NOMO-1 treated with DMSO at 0.1 percent for 48 hours (cell line): Measurements from ENCODE around the gene DYNC2LI1.

Experiments used
- DNase-seq: peaks from one replicate; lab custom pipeline; 2025; ENCODE audit not compliant: unreplicated experiment; lab: John Stamatoyannopoulos, UW

The DYNC2LI1 gene

GRCh38 chr2:43812947-43813346 is 39.1 kb downstream of the DYNC2LI1 start:
- DNase-seq: no peak

GRCh38 chr2:43814711-43815110 is 40.9 kb downstream of the DYNC2LI1 start:
- DNase-seq: no peak

GRCh38 chr2:43818761-43819160 is 44.9 kb downstream of the DYNC2LI1 start:
- peak; percentile 85 for DNase-seq

GRCh38 chr2:43819491-43820163 is 45.8 kb downstream of the DYNC2LI1 start:
- DNase-seq: no peak

- no peak for DNase-seq
These were observed 49.0 kb downstream of the DYNC2LI1 start for GRCh38 chr2:43822839-43823238.

GRCh38 chr2:43823751-43824150 is 49.9 kb downstream of the DYNC2LI1 start:
- DNase-seq: no peak

- no peak for DNase-seq
These were observed 50.7 kb downstream of the DYNC2LI1 start for GRCh38 chr2:43824512-43824911.

- no peak for DNase-seq
These were observed 51.2 kb downstream of the DYNC2LI1 start for GRCh38 chr2:43824951-43825493.

- DNase-seq: no peak
These were observed 52.0 kb downstream of the DYNC2LI1 start for GRCh38 chr2:43825841-43826240.

- DNase-seq: no peak
These were observed 52.7 kb downstream of the DYNC2LI1 start for GRCh38 chr2:43826305-43827250.

GRCh38 chr2:43831543-43832294 is 57.9 kb downstream of the DYNC2LI1 start:
- DNase-seq: no peak

GRCh38 chr2:43832457-43832856 is 58.6 kb downstream of the DYNC2LI1 start:
- DNase-seq: no peak

- no peak for DNase-seq
These were observed 63.2 kb downstream of the DYNC2LI1 start for GRCh38 chr2:43837033-43837432.

- no peak for DNase-seq
These were observed 64.2 kb downstream of the DYNC2LI1 start for GRCh38 chr2:43837831-43838559.

- no peak for DNase-seq
These were observed 64.9 kb downstream of the DYNC2LI1 start, which contains the start of the genes ABCG5 and ABCG8 for GRCh38 chr2:43838560-43839267. Gene ABCG5 (minus strand): TSS chr2:43838839. CDS start chr2:43838679, 160 bp downstream. Gene ABCG8 (plus strand): TSS chr2:43838971. CDS start chr2:43839054, 83 bp downstream.

- no peak for DNase-seq
These were observed 66.1 kb downstream of the DYNC2LI1 start for GRCh38 chr2:43839776-43840564.

GRCh38 chr2:43840965-43841364 is 67.1 kb downstream of the DYNC2LI1 start:
- no peak for DNase-seq

- no peak for DNase-seq
These were observed 68.4 kb downstream of the DYNC2LI1 start for GRCh38 chr2:43841949-43842865.
